ENCODE measurements around the gene KCNJ10. TPM values are rescaled to one million over a fixed set of nuclear protein-coding genes. Genes with fewer than 3 reads are reported as not detected.
A peak's percentile ranks its signal among the peaks of the same experiment; 100 is the strongest.

The KCNJ10 gene
- total and polyA plus RNA-seq, 7 experiments from 2014 or later, result 0.29 to 0.32 TPM; not detected in 5

- no peak for ATAC-seq
- intact Hi-C loops (cut with micrococcal nuclease), result no loop called here
- Mint-ChIP-seq H3K27ac (no peak overlapping the region), H3K36me3 (no peaks in the 10 kb centered on the region), H3K9me3 (peaks cover 0 to 1% (median 0%) of the 10 kb centered on the region in 11 donors), H3K27me3 (peaks cover 10 to 26% (median 13%) of the 10 kb centered on the region in 5 donors), H3K4me3 (no peak overlapping the region), H3K4me1 (no peaks in the 10 kb centered on the region)
- H3K4me1 ChIP-seq (ENCODE audit: control insufficient read depth in 2 of 2, insufficient read depth in 2 of 2, low read length in 2 of 2), result no peaks in the 10 kb centered on the region
- H3K36me3 ChIP-seq (ENCODE audit: control insufficient read depth in 2 of 3, insufficient read depth in 3 of 3, low read length in 3 of 3), result no peaks in the 10 kb centered on the region
- POLR2A ChIA-PET, result no interaction called here
- H3K27me3 ChIP-seq (ENCODE audit: control insufficient read depth in 2 of 2, insufficient read depth in 2 of 2, low read length in 2 of 2), result no peaks in the 10 kb centered on the region
- DNase-seq, result no peak
- CTCF ChIA-PET, result no interaction called here
- H3K27ac ChIP-seq (ENCODE audit: low read depth, low read length), result no peak overlapping the region
- H3K4me3 ChIP-seq (ENCODE audit: low read length), result no peak overlapping the region
- no peaks in the 10 kb centered on the region for H3K9me3 ChIP-seq (ENCODE audit: control insufficient read depth in 2 of 3, low read length in 3 of 3)
Observed at GRCh38 chr1:159958719-159959380, 111.1 kb downstream of the KCNJ10 start.

- Mint-ChIP-seq H3K36me3 (no peaks in the 10 kb centered on the region), H3K4me1 (no peaks in the 10 kb centered on the region), H3K27me3 (peaks cover 10 to 28% (median 19%) of the 10 kb centered on the region in 5 donors), H3K27ac (no peak overlapping the region), H3K4me3 (no peak overlapping the region), H3K9me3 (peaks cover 0 to 1% (median 0%) of the 10 kb centered on the region in 11 donors)
- Histone ChIP-seq H3K9me3 (ENCODE audit: control insufficient read depth in 2 of 3, low read length in 3 of 3) (no peaks in the 10 kb centered on the region), H3K36me3 (ENCODE audit: control insufficient read depth in 2 of 3, insufficient read depth in 3 of 3, low read length in 3 of 3) (no peaks in the 10 kb centered on the region), H3K27ac (ENCODE audit: low read depth, low read length) (no peak overlapping the region), H3K4me1 (ENCODE audit: control insufficient read depth in 2 of 2, insufficient read depth in 2 of 2, low read length in 2 of 2) (no peaks in the 10 kb centered on the region), H3K4me3 (ENCODE audit: low read length) (no peak overlapping the region), H3K27me3 (ENCODE audit: control insufficient read depth in 2 of 2, insufficient read depth in 2 of 2, low read length in 2 of 2) (peaks cover 0 to under 1% of the 10 kb centered on the region in 2 donors)
- ATAC-seq, result no peak
- no peak for DNase-seq
- ChIA-PET POLR2A (no interaction called here), CTCF (no interaction called here)
- intact Hi-C loops (cut with micrococcal nuclease), result no loop called here
Observed at GRCh38 chr1:159957824-159958268, 112.1 kb downstream of the KCNJ10 start.

DNA sequence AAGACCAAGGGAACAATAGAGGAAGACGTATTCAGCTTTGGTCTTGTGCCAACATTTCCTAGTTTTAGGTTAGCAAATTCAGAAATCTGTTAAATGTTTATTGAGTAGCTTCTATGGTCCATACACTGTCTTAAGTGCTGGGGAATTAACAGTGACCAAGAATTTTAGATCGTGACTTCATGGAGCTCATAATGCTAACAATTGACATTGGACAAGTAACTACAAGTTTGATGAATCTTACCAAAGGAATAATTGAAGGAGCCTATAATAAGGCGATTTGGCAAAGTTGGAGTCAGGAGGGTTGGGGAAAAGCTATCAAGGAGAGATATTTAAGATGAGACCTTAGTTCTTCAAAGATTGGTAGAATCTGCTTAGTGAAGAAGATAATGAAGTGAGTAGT is 114.5 kb downstream of the KCNJ10 start:
- ChIA-PET POLR2A (no interaction called here), CTCF (interaction anchor here (2.2 kb wide), 1 partner anchor 8 kb away, joined by 5 read pairs; no protein-coding TSS in a partner anchor)
- H3K9me3 Mint-ChIP-seq, result peaks cover 0 to 1% (median 0%) of the 10 kb centered on the region in 11 donors
- no peaks in the 10 kb centered on the region for H3K4me1 Mint-ChIP-seq
- no peak overlapping the region for H3K27ac Mint-ChIP-seq
- ATAC-seq (no peak), DNase-seq (no peak)
- Histone ChIP-seq H3K4me3 (ENCODE audit: low read length) (no peak overlapping the region), H3K36me3 (ENCODE audit: control insufficient read depth in 2 of 3, insufficient read depth in 3 of 3, low read length in 3 of 3) (no peaks in the 10 kb centered on the region), H3K27me3 (ENCODE audit: control insufficient read depth in 2 of 2, insufficient read depth in 2 of 2, low read length in 2 of 2) (peaks cover 0 to 3% of the 10 kb centered on the region in 2 donors), H3K4me1 (ENCODE audit: control insufficient read depth in 2 of 2, insufficient read depth in 2 of 2, low read length in 2 of 2) (no peaks in the 10 kb centered on the region), H3K27ac (ENCODE audit: low read depth, low read length) (no peak overlapping the region), H3K9me3 (ENCODE audit: control insufficient read depth in 2 of 3, low read length in 3 of 3) (no peaks in the 10 kb centered on the region)
- intact Hi-C loops (cut with micrococcal nuclease), result no loop called here
- no peak overlapping the region for H3K4me3 Mint-ChIP-seq
- H3K27me3 Mint-ChIP-seq, result peaks cover 14 to 40% (median 37%) of the 10 kb centered on the region in 5 donors
- H3K36me3 Mint-ChIP-seq, result no peaks in the 10 kb centered on the region

- DNase-seq (no peak), ATAC-seq (peak; percentile 89)
- Mint-ChIP-seq H3K27ac (no peak within 1 kb of the TSS), H3K27me3 (peaks cover 9 to 47% (median 27%) of the 10 kb centered on the region in 5 donors), H3K36me3 (no peaks in the 10 kb centered on the region), H3K4me3 (no peak within 1 kb of the TSS), H3K4me1 (no peaks in the 10 kb centered on the region), H3K9me3 (peaks cover 0 to 1% (median 0%) of the 10 kb centered on the region in 11 donors)
- Histone ChIP-seq H3K36me3 (ENCODE audit: control insufficient read depth in 2 of 3, insufficient read depth in 3 of 3, low read length in 3 of 3) (no peaks in the 10 kb centered on the region), H3K27me3 (ENCODE audit: control insufficient read depth in 2 of 2, insufficient read depth in 2 of 2, low read length in 2 of 2) (peaks cover 0 to 3% of the 10 kb centered on the region in 2 donors), H3K4me1 (ENCODE audit: control insufficient read depth in 2 of 2, insufficient read depth in 2 of 2, low read length in 2 of 2) (no peaks in the 10 kb centered on the region), H3K9me3 (ENCODE audit: control insufficient read depth in 2 of 3, low read length in 3 of 3) (no peaks in the 10 kb centered on the region), H3K27ac (ENCODE audit: low read depth, low read length) (no peak within 1 kb of the TSS), H3K4me3 (ENCODE audit: low read length) (no peak within 1 kb of the TSS)
- intact Hi-C loops (cut with micrococcal nuclease), result no loop called here
- POLR2A ChIA-PET, result no interaction called here
- CTCF ChIA-PET, result interaction anchor here (1.0 kb wide), 1 partner anchor 52 kb away, joined by 3 read pairs; no protein-coding TSS in a partner anchor
Observed at GRCh38 chr1:159953536-159954515, 116.1 kb downstream of the KCNJ10 start, which contains the start of gene SLAMF9. TSS of gene SLAMF9 (minus strand) at chr1:159954237. CDS start at chr1:159954137, 100 bp downstream.

- no peak overlapping the region for H3K4me3 Mint-ChIP-seq
- H3K9me3 Mint-ChIP-seq, result peaks cover 0 to 1% (median 0%) of the 10 kb centered on the region in 11 donors
- Histone ChIP-seq H3K4me1 (ENCODE audit: control insufficient read depth in 2 of 2, insufficient read depth in 2 of 2, low read length in 2 of 2) (no peaks in the 10 kb centered on the region), H3K27me3 (ENCODE audit: control insufficient read depth in 2 of 2, insufficient read depth in 2 of 2, low read length in 2 of 2) (peaks cover 0 to 3% of the 10 kb centered on the region in 2 donors), H3K4me3 (ENCODE audit: low read length) (no peak overlapping the region), H3K27ac (ENCODE audit: low read depth, low read length) (no peak overlapping the region), H3K9me3 (ENCODE audit: control insufficient read depth in 2 of 3, low read length in 3 of 3) (no peaks in the 10 kb centered on the region), H3K36me3 (ENCODE audit: control insufficient read depth in 2 of 3, insufficient read depth in 3 of 3, low read length in 3 of 3) (no peaks in the 10 kb centered on the region)
- intact Hi-C loops (cut with micrococcal nuclease), result no loop called here
- no peak for ATAC-seq
- POLR2A ChIA-PET, result no interaction called here
- H3K36me3 Mint-ChIP-seq, result no peaks in the 10 kb centered on the region
- H3K4me1 Mint-ChIP-seq, result no peaks in the 10 kb centered on the region
- no peak overlapping the region for H3K27ac Mint-ChIP-seq
- peaks cover 9 to 54% (median 25%) of the 10 kb centered on the region in 5 donors for H3K27me3 Mint-ChIP-seq
- no peak for DNase-seq
- CTCF ChIA-PET, result interaction anchor here (1.0 kb wide), 1 partner anchor 53 kb away, joined by 3 read pairs; no protein-coding TSS in a partner anchor
Observed at GRCh38 chr1:159952932-159953331, 117.0 kb downstream of the KCNJ10 start.

DNA sequence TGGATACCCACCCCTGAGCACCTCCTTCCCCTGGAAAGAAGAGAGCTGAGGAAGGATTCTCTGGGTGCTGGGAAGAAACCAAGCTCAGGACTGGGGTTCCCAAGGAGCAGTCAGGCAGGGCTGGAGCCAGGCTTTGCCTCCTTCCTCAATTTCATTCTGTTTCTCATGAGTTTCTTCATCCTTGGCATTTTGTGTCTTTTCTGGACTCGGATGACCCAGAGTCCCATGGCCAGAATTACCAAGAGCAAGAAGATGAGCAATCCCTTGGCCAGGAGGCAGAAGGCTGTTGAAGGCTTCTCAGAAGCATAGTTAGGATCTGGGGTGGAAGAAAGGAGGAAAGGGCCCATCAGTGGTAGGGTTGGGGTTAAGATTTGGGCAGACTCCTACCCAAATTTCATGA is 118.4 kb downstream of the KCNJ10 start:
- intact Hi-C loops (cut with micrococcal nuclease), result no loop called here
- Histone ChIP-seq H3K27ac (ENCODE audit: low read depth, low read length) (no peak overlapping the region), H3K27me3 (ENCODE audit: control insufficient read depth in 2 of 2, insufficient read depth in 2 of 2, low read length in 2 of 2) (peaks cover 0 to 3% of the 10 kb centered on the region in 2 donors), H3K9me3 (ENCODE audit: control insufficient read depth in 2 of 3, low read length in 3 of 3) (no peaks in the 10 kb centered on the region), H3K36me3 (ENCODE audit: control insufficient read depth in 2 of 3, insufficient read depth in 3 of 3, low read length in 3 of 3) (no peaks in the 10 kb centered on the region), H3K4me3 (ENCODE audit: low read length) (no peak overlapping the region), H3K4me1 (ENCODE audit: control insufficient read depth in 2 of 2, insufficient read depth in 2 of 2, low read length in 2 of 2) (no peaks in the 10 kb centered on the region)
- POLR2A ChIA-PET, result no interaction called here
- no peak overlapping the region for H3K4me3 Mint-ChIP-seq
- no peak overlapping the region for H3K27ac Mint-ChIP-seq
- ATAC-seq, result no peak
- CTCF ChIA-PET, result no interaction called here
- peaks cover 9 to 65% (median 25%) of the 10 kb centered on the region in 5 donors for H3K27me3 Mint-ChIP-seq
- H3K9me3 Mint-ChIP-seq, result peaks cover 0 to 1% (median 0%) of the 10 kb centered on the region in 11 donors
- no peak for DNase-seq
- no peaks in the 10 kb centered on the region for H3K36me3 Mint-ChIP-seq
- no peaks in the 10 kb centered on the region for H3K4me1 Mint-ChIP-seq
